ENCODE measurements around the gene INAFM2.

DNA sequence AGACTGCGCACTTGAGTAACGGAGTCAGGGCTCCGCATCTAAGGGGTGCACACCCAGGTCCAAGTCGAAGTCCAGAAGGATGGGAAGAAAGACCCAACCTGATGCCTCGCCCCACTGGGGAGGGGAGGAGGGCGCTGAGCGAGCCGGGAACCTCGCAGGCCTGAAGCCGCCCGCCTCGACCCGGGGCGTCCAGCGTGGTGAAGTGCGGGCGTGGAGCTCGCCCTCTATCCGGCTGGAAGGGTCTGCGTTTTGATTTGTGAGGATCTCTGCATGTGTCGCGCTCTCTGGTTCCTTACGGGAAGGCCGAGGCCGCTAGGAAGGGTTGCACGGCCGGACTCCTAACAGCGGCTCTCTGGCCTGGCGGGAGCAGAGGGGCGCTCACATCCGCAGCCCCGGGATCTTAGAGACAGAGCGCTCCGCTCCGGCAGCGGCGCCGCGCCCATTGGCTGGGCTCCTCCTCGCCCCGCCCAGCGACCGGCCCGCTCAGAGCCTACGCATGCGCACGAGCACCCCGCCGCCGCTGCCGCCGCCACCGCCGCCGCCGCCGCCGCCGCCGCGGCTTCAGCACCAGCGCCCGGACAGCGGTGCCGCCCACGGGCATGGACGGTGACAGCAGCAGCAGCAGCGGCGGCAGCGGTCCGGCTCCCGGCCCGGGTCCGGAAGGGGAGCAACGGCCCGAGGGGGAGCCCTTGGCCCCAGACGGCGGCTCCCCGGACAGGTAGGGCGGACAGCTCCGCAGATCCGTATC lies 34.4 kb downstream of the INAFM2 start, which contains the start of gene DISP2:
- TF ChIP-seq, protein P1, sequence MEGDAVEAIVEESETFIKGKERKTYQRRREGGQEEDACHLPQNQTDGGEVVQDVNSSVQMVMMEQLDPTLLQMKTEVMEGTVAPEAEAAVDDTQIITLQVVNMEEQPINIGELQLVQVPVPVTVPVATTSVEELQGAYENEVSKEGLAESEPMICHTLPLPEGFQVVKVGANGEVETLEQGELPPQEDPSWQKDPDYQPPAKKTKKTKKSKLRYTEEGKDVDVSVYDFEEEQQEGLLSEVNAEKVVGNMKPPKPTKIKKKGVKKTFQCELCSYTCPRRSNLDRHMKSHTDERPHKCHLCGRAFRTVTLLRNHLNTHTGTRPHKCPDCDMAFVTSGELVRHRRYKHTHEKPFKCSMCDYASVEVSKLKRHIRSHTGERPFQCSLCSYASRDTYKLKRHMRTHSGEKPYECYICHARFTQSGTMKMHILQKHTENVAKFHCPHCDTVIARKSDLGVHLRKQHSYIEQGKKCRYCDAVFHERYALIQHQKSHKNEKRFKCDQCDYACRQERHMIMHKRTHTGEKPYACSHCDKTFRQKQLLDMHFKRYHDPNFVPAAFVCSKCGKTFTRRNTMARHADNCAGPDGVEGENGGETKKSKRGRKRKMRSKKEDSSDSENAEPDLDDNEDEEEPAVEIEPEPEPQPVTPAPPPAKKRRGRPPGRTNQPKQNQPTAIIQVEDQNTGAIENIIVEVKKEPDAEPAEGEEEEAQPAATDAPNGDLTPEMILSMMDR (IDR thresholded peaks at IDR 0.05; ENCODE audit: low read depth, low read length, poor library complexity, severe bottlenecking), result no peak
- TF ChIP-seq EZH2phosphoT487 (IDR thresholded peaks at IDR 0.05; ENCODE audit: borderline replicate concordance, low read length), result no peak
